ENCODE measurements around the gene DDX60.

Gene DDX60

GRCh38 chr4:168199260-168199957, 119.1 kb downstream of the DDX60 start:
- H3K4me1 ChIP-seq (ENCODE audit: insufficient read depth, low read length), result no peaks in the 10 kb centered on the region
- H3K9me3 ChIP-seq (ENCODE audit: low read length), result no peaks in the 10 kb centered on the region

GRCh38 chr4:168197926-168198325, 120.6 kb downstream of the DDX60 start:
- H3K27me3 ChIP-seq (ENCODE audit: control insufficient read depth in 1 of 2, insufficient read depth in 2 of 2, low read length in 2 of 2), result no peaks in the 10 kb centered on the region
- no peaks in the 10 kb centered on the region for H3K4me1 ChIP-seq (ENCODE audit: insufficient read depth, low read length)
- H3K4me3 ChIP-seq (ENCODE audit: low read depth in 1 of 2, low read length in 2 of 2), result no peak overlapping the region
- no peaks in the 10 kb centered on the region for H3K9me3 ChIP-seq (ENCODE audit: low read length)
- no peak overlapping the region for H3K27ac ChIP-seq (ENCODE audit: low read depth, low read length)
- no peaks in the 10 kb centered on the region for H3K36me3 ChIP-seq (ENCODE audit: insufficient read depth, low read length)
- H3K9ac ChIP-seq (ENCODE audit: low read length), result no peak overlapping the region

More at GRCh38 chr4:168199260-168199957, 119.1 kb downstream of the DDX60 start:
- Histone ChIP-seq H3K27ac (ENCODE audit: low read depth, low read length) (no peak overlapping the region), H3K36me3 (ENCODE audit: insufficient read depth, low read length) (no peaks in the 10 kb centered on the region), H3K4me3 (ENCODE audit: low read depth in 1 of 2, low read length in 2 of 2) (no peak overlapping the region), H3K27me3 (ENCODE audit: control insufficient read depth in 1 of 2, insufficient read depth in 2 of 2, low read length in 2 of 2) (no peaks in the 10 kb centered on the region), H3K9ac (ENCODE audit: low read length) (no peak overlapping the region)

GRCh38 chr4:168188754-168189153, 129.8 kb downstream of the DDX60 start:
- H3K4me3 ChIP-seq (ENCODE audit: low read depth in 1 of 2, low read length in 2 of 2), result no peak overlapping the region
- no peak overlapping the region for H3K27ac ChIP-seq (ENCODE audit: low read depth, low read length)

DNA sequence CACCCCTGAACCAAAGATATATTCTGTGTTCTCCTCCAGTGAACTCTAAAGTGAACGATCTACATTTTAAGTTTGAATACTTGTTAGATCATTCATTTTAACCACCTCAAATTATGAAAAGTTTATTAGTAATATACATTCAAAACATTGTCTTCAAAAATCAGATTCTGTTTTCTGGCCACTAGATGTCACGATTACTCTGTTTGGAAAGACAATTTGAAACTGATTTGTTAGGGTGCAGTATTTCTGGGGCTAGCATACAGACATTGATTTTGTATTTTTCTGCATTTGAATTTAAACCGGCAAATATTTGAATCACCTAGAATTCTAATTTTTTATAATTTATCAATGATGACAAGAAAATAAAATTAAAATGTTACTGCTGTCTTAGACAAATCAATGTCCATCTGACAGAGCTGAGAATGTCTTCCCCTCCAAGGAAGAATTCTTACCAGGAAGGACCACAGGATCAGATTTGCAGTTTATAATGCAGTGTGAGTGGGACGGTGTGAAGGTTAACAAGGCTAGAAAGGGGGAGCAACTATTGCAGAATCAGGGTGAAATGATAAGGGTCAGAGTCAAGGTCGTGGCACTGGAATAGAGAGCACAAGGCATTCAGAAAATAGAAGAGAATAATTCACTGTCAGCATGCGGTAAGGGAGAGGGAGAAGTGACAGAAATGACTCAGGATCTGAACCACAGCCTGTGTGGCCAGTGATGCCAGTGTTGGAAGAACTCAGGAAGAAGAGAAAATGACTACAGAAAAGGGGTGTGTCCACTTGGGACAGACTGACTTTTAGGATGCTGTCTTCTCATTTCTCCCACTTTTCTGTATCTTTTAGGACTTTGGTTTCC, 134.6 kb downstream of the DDX60 start:
- no peaks in the 10 kb centered on the region for H3K9me3 ChIP-seq (ENCODE audit: low read length)
- no peaks in the 10 kb centered on the region for H3K36me3 ChIP-seq (ENCODE audit: insufficient read depth, low read length)
- no peaks in the 10 kb centered on the region for H3K27me3 ChIP-seq (ENCODE audit: control insufficient read depth in 1 of 2, insufficient read depth in 2 of 2, low read length in 2 of 2)
- H3K4me3 ChIP-seq (ENCODE audit: low read depth in 1 of 2, low read length in 2 of 2), result no peak overlapping the region
- no peaks in the 10 kb centered on the region for H3K4me1 ChIP-seq (ENCODE audit: insufficient read depth, low read length)
- no peak overlapping the region for H3K27ac ChIP-seq (ENCODE audit: low read depth, low read length)
- no peak overlapping the region for H3K9ac ChIP-seq (ENCODE audit: low read length)

More at GRCh38 chr4:168188754-168189153, 129.8 kb downstream of the DDX60 start:
- Histone ChIP-seq H3K27me3 (ENCODE audit: control insufficient read depth in 1 of 2, insufficient read depth in 2 of 2, low read length in 2 of 2) (no peaks in the 10 kb centered on the region), H3K36me3 (ENCODE audit: insufficient read depth, low read length) (no peaks in the 10 kb centered on the region), H3K4me1 (ENCODE audit: insufficient read depth, low read length) (no peaks in the 10 kb centered on the region), H3K9me3 (ENCODE audit: low read length) (no peaks in the 10 kb centered on the region), H3K9ac (ENCODE audit: low read length) (no peak overlapping the region)

DNA sequence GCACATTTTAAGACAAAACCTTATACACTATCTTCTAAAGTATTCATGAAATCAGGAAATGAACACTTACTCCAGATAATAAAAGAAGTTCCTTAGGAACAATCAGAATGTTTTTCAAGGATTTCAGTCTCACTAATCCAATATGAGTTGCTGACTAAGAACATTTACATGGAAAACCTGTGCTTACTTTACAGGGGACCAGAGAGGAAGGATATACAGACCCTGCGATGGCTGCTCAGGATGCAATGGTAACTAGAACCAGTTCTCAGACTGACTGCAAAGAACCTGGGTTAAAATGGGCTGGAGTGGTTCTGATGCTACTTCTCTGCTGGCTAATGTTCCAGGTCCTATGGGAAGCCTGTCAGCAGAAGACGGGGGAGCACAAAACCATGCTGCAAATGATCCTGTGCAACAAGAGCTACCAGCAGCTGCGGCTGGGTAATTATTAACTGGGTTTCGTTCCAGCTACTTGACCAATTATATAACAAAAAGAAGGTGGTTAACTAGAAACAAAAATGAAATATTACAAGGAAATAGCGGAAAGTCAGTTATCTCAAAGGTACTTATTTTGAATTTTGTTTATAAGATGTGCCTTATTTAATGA, 140.9 kb downstream of the DDX60 start:
- H3K4me1 ChIP-seq (ENCODE audit: insufficient read depth, low read length), result no peaks in the 10 kb centered on the region
- no peak overlapping the region for H3K27ac ChIP-seq (ENCODE audit: low read depth, low read length)
- H3K9me3 ChIP-seq (ENCODE audit: low read length), result no peaks in the 10 kb centered on the region
- H3K4me3 ChIP-seq (ENCODE audit: low read depth in 1 of 2, low read length in 2 of 2), result no peak overlapping the region
- no peak overlapping the region for H3K9ac ChIP-seq (ENCODE audit: low read length)
- no peaks in the 10 kb centered on the region for H3K27me3 ChIP-seq (ENCODE audit: control insufficient read depth in 1 of 2, insufficient read depth in 2 of 2, low read length in 2 of 2)
- no peaks in the 10 kb centered on the region for H3K36me3 ChIP-seq (ENCODE audit: insufficient read depth, low read length)

- no peaks in the 10 kb centered on the region for H3K36me3 ChIP-seq (ENCODE audit: insufficient read depth, low read length)
Measured at GRCh38 chr4:168174308-168174707, 144.2 kb downstream of the DDX60 start.

GRCh38 chr4:168167714-168168284, 150.8 kb downstream of the DDX60 start:
- Histone ChIP-seq H3K9me3 (ENCODE audit: low read length) (no peaks in the 10 kb centered on the region), H3K27ac (ENCODE audit: low read depth, low read length) (no peak overlapping the region), H3K4me1 (ENCODE audit: insufficient read depth, low read length) (no peaks in the 10 kb centered on the region), H3K36me3 (ENCODE audit: insufficient read depth, low read length) (no peaks in the 10 kb centered on the region), H3K9ac (ENCODE audit: low read length) (no peak overlapping the region), H3K27me3 (ENCODE audit: control insufficient read depth in 1 of 2, insufficient read depth in 2 of 2, low read length in 2 of 2) (no peaks in the 10 kb centered on the region), H3K4me3 (ENCODE audit: low read depth in 1 of 2, low read length in 2 of 2) (no peak overlapping the region)

More at GRCh38 chr4:168174308-168174707, 144.2 kb downstream of the DDX60 start:
- H3K9ac ChIP-seq (ENCODE audit: low read length), result no peak overlapping the region
- H3K9me3 ChIP-seq (ENCODE audit: low read length), result no peaks in the 10 kb centered on the region
- H3K27me3 ChIP-seq (ENCODE audit: control insufficient read depth in 1 of 2, insufficient read depth in 2 of 2, low read length in 2 of 2), result no peaks in the 10 kb centered on the region
- no peak overlapping the region for H3K4me3 ChIP-seq (ENCODE audit: low read depth in 1 of 2, low read length in 2 of 2)
- no peaks in the 10 kb centered on the region for H3K4me1 ChIP-seq (ENCODE audit: insufficient read depth, low read length)
- no peak overlapping the region for H3K27ac ChIP-seq (ENCODE audit: low read depth, low read length)

Measured in muscle layer of colon (tissue), 2 donors.